Embryonic facial prominence (tissue), 1 donor: ENCODE measurements around the gene GFOD2.

Experiments
- DNase-seq: peaks from one replicate; pipeline ENCODE4 v3.0.0-alpha.2; 2016; ENCODE audit errors: extremely low spot score

Gene GFOD2

DNA sequence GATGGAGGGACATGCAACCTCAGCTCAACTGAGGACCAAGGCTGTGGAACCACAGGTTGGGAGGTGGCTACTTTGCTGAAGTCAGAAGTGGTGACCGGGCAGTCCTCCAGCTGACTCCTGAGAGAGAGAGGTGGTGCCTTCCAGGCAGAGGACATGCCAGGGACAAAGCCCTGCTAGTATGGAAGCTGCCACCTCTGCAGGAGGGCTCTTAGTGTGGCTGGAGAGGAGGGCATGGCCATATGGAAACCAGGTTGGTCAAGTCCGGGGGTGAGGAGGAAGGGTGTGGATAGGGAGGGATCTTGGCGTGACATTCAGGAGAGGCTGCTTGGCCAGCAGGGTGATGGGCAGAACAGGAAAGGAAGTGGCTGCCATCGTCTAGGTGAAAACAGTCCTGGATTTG lies 46.8 kb downstream of the GFOD2 start:
- DNase-seq, result no peak

GRCh38 chr16:67669499-67670101 lies 49.5 kb downstream of the GFOD2 start:
- no peak for DNase-seq

GRCh38 chr16:67668495-67669157 lies 50.5 kb downstream of the GFOD2 start:
- DNase-seq, result no peak

DNA sequence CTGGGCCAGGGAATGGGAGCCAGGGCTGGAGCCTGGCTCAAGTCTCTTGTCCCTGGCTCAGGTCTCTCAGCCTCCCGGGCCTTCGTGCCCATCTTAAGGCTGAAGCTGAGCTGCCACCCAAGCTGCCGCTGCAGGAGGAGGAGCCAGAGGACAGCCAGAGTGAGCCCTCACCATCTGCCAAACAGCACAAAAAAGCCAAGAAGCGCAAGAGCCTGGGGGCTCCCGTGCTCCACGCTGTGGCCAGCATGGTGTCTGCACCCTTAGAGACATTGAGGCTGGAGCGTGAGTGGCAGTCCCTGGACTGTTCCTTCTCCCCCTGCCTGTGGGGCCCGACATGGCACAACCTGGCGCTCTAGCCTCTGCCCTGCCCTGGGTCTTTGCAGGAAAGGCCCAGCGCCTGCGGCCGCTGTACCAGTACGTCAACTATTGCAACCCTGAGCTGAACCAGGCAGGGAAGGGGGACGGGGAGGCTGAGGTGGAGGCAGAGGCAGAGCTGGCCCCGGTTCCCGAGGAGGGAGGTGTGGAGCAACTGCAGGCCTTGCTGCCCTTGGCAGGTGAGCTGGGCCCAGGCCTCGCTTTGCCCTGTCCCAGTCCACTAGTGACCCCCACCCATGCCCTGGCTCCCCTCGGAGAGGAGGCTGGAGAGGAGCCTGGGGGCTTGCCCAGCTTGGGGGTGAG lies 51.2 kb downstream of the GFOD2 start:
- peak; percentile 73 for DNase-seq

GRCh38 chr16:67667453-67667816 lies 51.7 kb downstream of the GFOD2 start:
- DNase-seq, result no peak

GRCh38 chr16:67666559-67667452 lies 52.3 kb downstream of the GFOD2 start, which contains the start of the genes C16orf86 and ENKD1:
C16orf86 (plus strand) TSS chr16:67666814; CDS start chr16:67666971, 157 bp downstream.
ENKD1 (minus strand) TSS chr16:67666750; CDS start chr16:67666442, 308 bp downstream.
- DNase-seq, result no peak

DNA sequence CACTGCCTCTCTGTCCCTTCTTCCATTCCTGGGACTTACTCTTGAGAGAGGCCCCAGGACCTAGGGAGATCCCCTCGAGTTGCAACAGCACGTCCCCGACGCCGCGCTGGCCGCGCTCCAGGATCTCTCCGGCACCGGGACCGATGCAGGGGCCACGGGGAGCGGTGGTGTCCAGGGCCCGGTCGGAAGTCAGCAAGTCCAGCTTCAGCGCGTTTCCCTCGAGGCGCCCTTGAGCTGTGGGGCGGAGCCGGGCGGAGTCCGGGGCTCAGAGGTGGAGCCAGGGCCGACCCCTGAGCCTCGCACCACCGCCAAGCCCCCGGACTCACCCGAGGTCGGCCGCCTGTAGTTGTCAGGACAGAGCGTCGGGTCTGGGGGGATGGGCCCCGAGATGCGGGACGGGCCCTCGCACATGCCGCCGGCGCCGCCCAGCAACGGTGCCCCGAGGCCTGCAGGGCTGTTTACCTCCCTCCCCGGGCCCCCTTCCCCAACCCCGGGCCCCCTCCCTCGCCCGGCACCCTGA lies 53.0 kb downstream of the GFOD2 start:
- no peak for DNase-seq

DNA sequence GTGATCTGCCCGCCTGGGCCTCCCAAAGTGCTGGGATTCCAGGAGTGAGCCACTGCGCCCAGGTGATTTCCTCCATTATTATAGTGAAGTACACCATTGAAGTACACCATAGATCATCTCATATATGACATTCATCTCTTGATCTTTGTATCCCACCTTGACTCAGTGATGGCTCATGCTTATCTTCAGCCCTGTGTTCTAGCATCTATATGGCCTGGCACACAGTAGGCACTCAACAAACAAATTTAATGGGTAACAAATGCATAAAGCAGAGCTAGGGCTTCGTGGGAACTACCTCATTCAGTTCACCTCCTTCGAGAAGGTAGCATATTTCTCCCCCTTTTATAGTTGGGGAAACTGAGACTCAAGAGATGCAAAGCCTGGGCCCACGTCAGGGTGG lies 53.5 kb downstream of the GFOD2 start:
- no peak for DNase-seq

DNA sequence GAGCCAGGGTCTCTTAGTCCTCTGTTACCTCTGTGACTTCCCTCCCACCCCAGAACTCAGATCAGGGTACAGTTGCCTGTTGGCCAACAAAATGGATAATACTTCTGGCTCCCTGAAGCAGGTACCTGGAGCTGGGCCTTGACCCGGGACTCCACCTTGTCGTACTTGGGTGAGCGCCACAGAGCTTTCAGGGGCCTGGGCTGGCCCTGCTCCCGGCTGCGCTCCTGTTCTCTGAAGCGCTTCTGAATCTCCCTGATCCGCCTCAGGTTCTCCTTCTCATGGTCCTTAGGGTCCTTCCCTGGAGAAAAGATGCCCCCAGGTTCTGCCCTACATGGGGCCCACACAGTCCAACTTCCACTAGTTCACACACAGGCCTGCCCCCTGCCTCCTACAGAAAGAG lies 54.2 kb downstream of the GFOD2 start:
- DNase-seq, result no peak

- no peak for DNase-seq
Observed at GRCh38 chr16:67664258-67664657, 54.9 kb downstream of the GFOD2 start.

GRCh38 chr16:67663877-67664222 lies 55.3 kb downstream of the GFOD2 start:
- no peak for DNase-seq

GRCh38 chr16:67663151-67663876 lies 55.8 kb downstream of the GFOD2 start:
- DNase-seq, result no peak

DNA sequence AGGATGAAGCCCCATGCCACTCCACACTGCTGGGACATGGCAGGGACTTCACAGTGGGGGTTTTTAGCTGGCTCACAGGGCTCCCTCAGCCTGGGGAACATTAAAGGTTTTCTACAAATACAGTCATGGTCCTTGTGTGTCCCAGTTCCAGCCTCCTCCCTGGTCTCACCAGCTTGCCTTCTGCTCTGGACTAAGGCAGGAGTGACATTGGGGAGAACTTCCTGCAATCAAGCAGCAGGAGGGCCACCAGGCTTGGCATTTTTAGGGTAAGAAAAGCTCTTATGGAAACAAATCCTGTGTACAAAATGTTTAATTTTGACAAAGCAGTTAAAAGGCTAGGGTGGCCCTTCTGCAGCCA lies 56.5 kb downstream of the GFOD2 start:
- no peak for DNase-seq

DNA sequence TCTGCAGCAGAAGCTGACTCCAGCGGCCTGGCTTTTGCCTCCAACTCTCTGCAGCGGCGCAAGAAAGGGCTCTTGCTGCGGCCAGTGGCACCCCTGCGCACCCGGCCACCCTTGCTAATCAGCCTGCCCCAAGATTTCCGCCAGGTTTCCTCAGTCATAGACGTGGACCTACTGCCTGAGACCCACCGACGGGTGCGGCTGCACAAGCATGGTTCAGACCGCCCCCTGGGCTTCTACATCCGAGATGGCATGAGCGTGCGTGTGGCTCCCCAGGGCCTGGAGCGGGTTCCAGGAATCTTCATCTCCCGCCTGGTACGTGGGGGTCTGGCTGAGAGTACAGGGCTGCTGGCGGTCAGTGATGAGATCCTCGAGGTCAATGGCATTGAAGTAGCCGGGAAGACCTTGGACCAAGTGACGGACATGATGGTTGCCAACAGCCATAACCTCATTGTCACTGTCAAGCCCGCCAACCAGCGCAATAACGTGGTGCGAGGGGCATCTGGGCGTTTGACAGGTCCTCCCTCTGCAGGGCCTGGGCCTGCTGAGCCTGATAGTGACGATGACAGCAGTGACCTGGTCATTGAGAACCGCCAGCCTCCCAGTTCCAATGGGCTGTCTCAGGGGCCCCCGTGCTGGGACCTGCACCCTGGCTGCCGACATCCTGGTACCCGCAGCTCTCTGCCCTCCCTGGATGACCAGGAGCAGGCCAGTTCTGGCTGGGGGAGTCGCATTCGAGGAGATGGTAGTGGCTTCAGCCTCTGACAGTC lies 57.0 kb downstream of the GFOD2 start:
- DNase-seq, result no peak

DNA sequence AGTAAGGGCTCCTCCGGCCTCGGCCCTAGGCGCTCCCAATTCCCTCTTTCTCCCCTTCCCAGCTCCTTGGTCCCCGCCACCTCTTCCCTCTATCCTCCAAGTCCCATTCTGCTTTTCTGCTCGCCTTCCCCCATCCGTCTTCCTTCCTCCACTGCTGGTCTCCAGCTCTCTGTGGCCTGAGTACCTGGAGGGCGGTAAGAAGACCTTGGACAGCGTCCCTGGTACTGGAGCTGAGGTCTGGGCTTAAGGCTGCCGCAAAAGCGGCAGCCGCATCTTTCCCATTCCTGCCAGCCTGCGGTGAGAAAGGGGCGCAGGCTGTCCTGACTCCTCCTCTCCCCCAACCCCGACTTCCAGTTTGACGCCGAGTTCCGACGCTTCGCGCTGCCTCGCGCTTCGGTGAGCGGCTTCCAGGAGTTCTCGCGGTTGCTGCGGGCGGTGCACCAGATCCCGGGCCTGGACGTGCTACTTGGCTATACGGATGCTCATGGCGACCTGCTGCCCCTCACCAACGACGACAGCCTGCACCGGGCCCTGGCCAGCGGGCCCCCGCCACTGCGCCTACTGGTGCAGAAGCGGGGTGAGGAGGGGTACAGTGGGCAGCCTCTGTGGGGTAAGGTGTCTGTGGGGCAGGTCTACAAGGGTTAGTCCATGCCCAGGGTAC lies 57.9 kb downstream of the GFOD2 start:
- DNase-seq, result no peak

GRCh38 chr16:67660564-67661028 lies 58.5 kb downstream of the GFOD2 start, which contains the start of gene PARD6A:
PARD6A (plus strand) TSS chr16:67660960; CDS start chr16:67661039, 79 bp downstream.
- peak; percentile 91 for DNase-seq

- peak; percentile 80 for DNase-seq
Observed at GRCh38 chr16:67659675-67660563, 59.2 kb downstream of the GFOD2 start, which contains the start of gene ACD. ACD (minus strand) TSS chr16:67660260; CDS start chr16:67660220, 40 bp downstream.

- DNase-seq, result no peak
Observed at GRCh38 chr16:67658849-67659674, 60.1 kb downstream of the GFOD2 start.
